ENCODE results near the gene SALL2.

- TF ChIP-seq NFIC (IDR thresholded peaks at IDR 0.05) (no peak), RAD21 (IDR thresholded peaks at IDR 0.05; ENCODE audit: low read depth) (no peak), TAF1 (IDR thresholded peaks at IDR 0.05; ENCODE audit: low read depth) (no peak), CEBPB (IDR thresholded peaks at IDR 0.05) (no peak), TEAD4 (IDR thresholded peaks at IDR 0.05) (no peak), MAX (IDR thresholded peaks at IDR 0.05) (no peak), REST (IDR thresholded peaks at IDR 0.05; ENCODE audit: low read depth) (no peak), EP300 (IDR thresholded peaks at IDR 0.05; ENCODE audit: borderline replicate concordance) (no peak), YY1 (IDR thresholded peaks at IDR 0.05; ENCODE audit: low read depth) (no peak)
Measured at GRCh38 chr14:21521501-21521900, 4.6 kb downstream of the SALL2 start.

Measured in Ishikawa (cell line).